H1 (cell line): ENCODE measurements around the gene GNB3. TPM values are rescaled to one million over a fixed set of nuclear protein-coding genes. Genes with fewer than 3 reads are reported as not detected.

Source experiments
- CTCF ChIA-PET: fragments of 300-600 bp; sonication (Branson Sonifier 250); formaldehyde crosslinking; loops from one replicate; lab custom pipeline; 2021; ENCODE audit not compliant: partially characterized antibody; lab: Charles Lee
- POLR2A ChIA-PET: fragments of 300-600 bp; sonication (Branson Sonifier 250); formaldehyde crosslinking; loops from one replicate; lab custom pipeline; 2021; ENCODE audit warnings: inconsistent platforms; ENCODE audit not compliant: partially characterized antibody; lab: Charles Lee
- DNase-seq, 2 experiments: peaks; one replicate each; pipeline versions ENCODE4 v3.0.0 to v3.0.0-alpha.2; 2010 to 2022; ENCODE audit warnings: low spot score in 2 of 2, low read depth in 1 of 2, mixed read lengths in 1 of 2
- FAIRE-seq: peaks from 2 replicates; lab custom pipeline; 2011; peaks lifted over from hg19 to GRCh38; lab: Jason Lieb, UNC
- H2AFZ ChIP-seq: 2 replicates; pipeline ENCODE4 v1.8.1; 2012; ENCODE audit warnings: low read length, inconsistent platforms
- H2AK5ac ChIP-seq: 2 replicates; pipeline ENCODE4 v1.6.1; 2013; ENCODE audit warnings: low read depth, low read length
- H2BK120ac ChIP-seq: replicated peaks from 2 replicates; pipeline ENCODE3; 2013; ENCODE audit warnings: low read depth, low read length, inconsistent platforms
- H2BK12ac ChIP-seq: 2 replicates; pipeline ENCODE4 v1.6.1; 2013; ENCODE audit warnings: low read depth, low read length
- H2BK15ac ChIP-seq: 2 replicates; pipeline ENCODE4 v1.6.1; 2013; ENCODE audit warnings: low read length
- H2BK20ac ChIP-seq: 2 replicates; pipeline ENCODE4 v1.6.1; 2013; ENCODE audit warnings: low read length
- H2BK5ac ChIP-seq: 2 replicates; pipeline ENCODE4 v1.6.1; 2013; ENCODE audit warnings: low read depth, low read length
- H3K14ac ChIP-seq: 2 replicates; pipeline ENCODE4 v1.6.1; 2013; ENCODE audit warnings: inconsistent platforms; ENCODE audit not compliant: insufficient read length
- H3K18ac ChIP-seq: 2 replicates; pipeline ENCODE4 v1.6.1; 2013; ENCODE audit warnings: low read length; ENCODE audit errors: extremely low read depth
- H3K23ac ChIP-seq: 2 replicates; pipeline ENCODE4 v1.6.1; 2013; ENCODE audit warnings: inconsistent platforms; ENCODE audit not compliant: insufficient read length
- H3K23me2 ChIP-seq: 2 replicates; pipeline ENCODE4 v1.6.1; 2013; ENCODE audit warnings: low read depth, low read length
- H3K27ac ChIP-seq: 2 replicates; pipeline ENCODE4 v1.6.1; 2011; ENCODE audit warnings: low read depth, low read length, inconsistent platforms
- H3K27me3 ChIP-seq, 4 experiments: replicated peaks in 1 of 4; 1 replicate in 1 of 4; 2 replicates in 3 of 4; pipeline versions ENCODE4 v1.6.1 to v1.8.1; 2011 to 2013; ENCODE audit warnings: low read length in 3 of 4, mild to moderate bottlenecking in 3 of 4, inconsistent platforms in 2 of 4, mixed read lengths in 2 of 4, moderate library complexity in 1 of 4; ENCODE audit not compliant: control insufficient read depth in 3 of 4, insufficient read depth in 3 of 4; ENCODE audit errors: extremely low read depth in 1 of 4
- H3K36me3 ChIP-seq, 4 experiments: 2 replicates each; pipeline versions ENCODE4 v1.6.1 to v1.8.1; 2011 to 2013; ENCODE audit warnings: mild to moderate bottlenecking in 4 of 4, low read length in 3 of 4, moderate library complexity in 2 of 4, control low read depth in 1 of 4, inconsistent platforms in 1 of 4; ENCODE audit not compliant: insufficient read depth in 4 of 4, control insufficient read depth in 2 of 4
- H3K4ac ChIP-seq: replicated peaks from 2 replicates; pipeline ENCODE3; 2013; ENCODE audit warnings: low read length, low read depth, mixed read lengths, inconsistent platforms; ENCODE audit not compliant: insufficient read length
- H3K4me1 ChIP-seq, 4 experiments: replicated peaks in 1 of 4; 1 replicate in 1 of 4; 2 replicates in 3 of 4; pipeline versions ENCODE4 v1.6.1 to v1.8.1; 2011 to 2013; ENCODE audit warnings: low read length in 3 of 4, inconsistent platforms in 2 of 4, mixed read lengths in 1 of 4; ENCODE audit not compliant: insufficient read depth in 4 of 4, control insufficient read depth in 3 of 4
- H3K4me2 ChIP-seq, 2 experiments: 2 replicates each; pipeline versions ENCODE4 v1.6.1 to v1.8.1; 2011 to 2013; ENCODE audit warnings: low read depth in 2 of 2, low read length in 2 of 2, control low read depth in 1 of 2, inconsistent platforms in 1 of 2, mild to moderate bottlenecking in 1 of 2; ENCODE audit not compliant: insufficient read depth in 1 of 2
- H3K4me3 ChIP-seq, 4 experiments: fragments of 200-600, 300-600 bp in 1 of 4; sonication (generic), shearing (Covaris generic), sonication (Bioruptor Twin) in 1 of 4; 2 replicates each; pipeline versions ENCODE4 v1.5.1 to v1.8.1; 2011 to 2016; ENCODE audit warnings: low read length in 4 of 4, low read depth in 3 of 4, control low read depth in 2 of 4, inconsistent platforms in 2 of 4, mild to moderate bottlenecking in 2 of 4, mixed read lengths in 1 of 4, moderate library complexity in 1 of 4; ENCODE audit not compliant: insufficient read depth in 2 of 4; ENCODE audit errors: extremely low read depth in 1 of 4
- H3K56ac ChIP-seq: replicated peaks from 2 replicates; pipeline ENCODE3; 2013; ENCODE audit warnings: low read depth, mild to moderate bottlenecking, mixed read lengths, low read length, inconsistent platforms; ENCODE audit not compliant: insufficient read length
- H3K79me1 ChIP-seq: 2 replicates; pipeline ENCODE4 v1.6.1; 2013; ENCODE audit warnings: low read depth, low read length, control low read depth
- H3K79me2 ChIP-seq, 2 experiments: 2 replicates each; pipeline versions ENCODE4 v1.6.1 to v1.8.1; 2012 to 2013; ENCODE audit warnings: low read length in 2 of 2, mild to moderate bottlenecking in 2 of 2, inconsistent platforms in 1 of 2; ENCODE audit not compliant: insufficient read depth in 2 of 2, control insufficient read depth in 1 of 2
- H3K9ac ChIP-seq, 4 experiments: replicated peaks in 1 of 4; 1 replicate in 1 of 4; 2 replicates in 3 of 4; pipeline versions ENCODE4 v1.6.1 to v1.8.1; 2011 to 2013; ENCODE audit warnings: low read depth in 3 of 4, low read length in 3 of 4, control low read depth in 2 of 4, mild to moderate bottlenecking in 2 of 4, moderate library complexity in 2 of 4, inconsistent platforms in 1 of 4; ENCODE audit errors: extremely low read depth in 1 of 4
- H3K9me3 ChIP-seq, 2 experiments: 2 replicates each; pipeline versions ENCODE4 v1.6.1 to v1.8.1; 2012 to 2013; ENCODE audit warnings: mild to moderate bottlenecking in 2 of 2, moderate library complexity in 2 of 2, control low read depth in 1 of 2, inconsistent platforms in 1 of 2, low read depth in 1 of 2, low read length in 1 of 2, mixed read lengths in 1 of 2; ENCODE audit not compliant: insufficient read depth in 2 of 2
- H4K20me1 ChIP-seq, 2 experiments: replicated peaks in 1 of 2; 2 replicates each; pipeline versions ENCODE3 to v1.8.1; 2011 to 2013; ENCODE audit warnings: inconsistent platforms in 2 of 2, low read length in 2 of 2, mild to moderate bottlenecking in 1 of 2; ENCODE audit not compliant: insufficient read depth in 2 of 2, control insufficient read depth in 1 of 2
- H4K5ac ChIP-seq: 2 replicates; pipeline ENCODE4 v1.6.1; 2013; ENCODE audit warnings: low read length, low read depth, mixed read lengths, inconsistent platforms; ENCODE audit not compliant: insufficient read length
- H4K8ac ChIP-seq: 2 replicates; pipeline ENCODE4 v1.8.0; 2013; ENCODE audit warnings: mild to moderate bottlenecking, moderate library complexity, low read length, inconsistent platforms; ENCODE audit not compliant: insufficient read depth; ENCODE audit errors: extremely low read depth
- H4K91ac ChIP-seq: replicated peaks from 2 replicates; pipeline ENCODE3; 2013; ENCODE audit warnings: low read length, mixed read lengths, inconsistent platforms; ENCODE audit not compliant: insufficient read length
- ASH2L ChIP-seq: fragments of 200-600, 300-600 bp; sonication (generic); IDR thresholded peaks from one replicate; pipeline ENCODE4 v1.7.1; 2017; ENCODE audit warnings: low read length
- ATF2 ChIP-seq: IDR thresholded peaks from 2 replicates; pipeline ENCODE4 v1.6.1; 2012; ENCODE audit warnings: low read length, inconsistent platforms
- CHD1 ChIP-seq: IDR thresholded peaks from 2 replicates; pipeline ENCODE4 v1.6.1; 2012; ENCODE audit warnings: low read depth, low read length, improper control_type of control experiment
- JUND ChIP-seq: IDR thresholded peaks from 2 replicates; pipeline ENCODE4 v1.6.1; 2011; ENCODE audit warnings: mild to moderate bottlenecking, improper control_type of control experiment, low read length
- POLR2A ChIP-seq, 2 experiments: IDR thresholded peaks; 1 replicate in 1 of 2; 2 replicates in 1 of 2; pipeline ENCODE4 v1.6.1; 2011; ENCODE audit warnings: low read depth in 2 of 2, low read length in 2 of 2, mild to moderate bottlenecking in 2 of 2; ENCODE audit errors: control extremely low read depth in 1 of 2
- POLR2AphosphoS5 ChIP-seq: IDR thresholded peaks from 2 replicates; pipeline ENCODE4 v1.6.1; 2011; ENCODE audit warnings: low read depth, low read length
- TAF1 ChIP-seq: IDR thresholded peaks from 2 replicates; pipeline ENCODE4 v1.6.1; 2011; ENCODE audit warnings: mild to moderate bottlenecking, low read depth, low read length
- TBP ChIP-seq: IDR thresholded peaks from 2 replicates; pipeline ENCODE4 v1.6.1; 2011; ENCODE audit warnings: low read depth, low read length, improper control_type of control experiment
- USF2 ChIP-seq: IDR thresholded peaks from 2 replicates; pipeline ENCODE4 v1.6.1; 2011; ENCODE audit warnings: low read length, improper control_type of control experiment
- WGBS, 2 experiments: shearing (Covaris generic) in 1 of 2; methylation state at CpG; one replicate each; pipeline versions ENCODE4 v1.1.6 to v1.1.7; 2013 to 2015; ENCODE audit warnings: low lambda C conversion rate in 2 of 2, mixed read lengths in 2 of 2, inconsistent platforms in 1 of 2, low coverage in 1 of 2, missing lambda C conversion rate in 1 of 2; ENCODE audit not compliant: insufficient replicate concordance in 2 of 2, insufficient coverage in 1 of 2, insufficient read length in 1 of 2; ENCODE audit errors: extremely low coverage in 1 of 2, missing lambda C conversion rate in 1 of 2; 5-methylcytosine and 5-hydroxymethylcytosine counted together
- polyA plus RNA-seq, 7 experiments: library from polyadenylated mRNA; depleted of rRNA in 3 of 7; stranded (reverse) in 5 of 7; unstranded in 2 of 7; fragments of >200 nt in 5 of 7; fragments of 200-250 nt in 2 of 7; gene quantifications; 1 replicate in 5 of 7; 2 replicates in 1 of 7; 4 replicates in 1 of 7; pipeline versions ENCODE4 v1.2.1 to v1.2.3, GENCODE V29; 2011 to 2013; ENCODE audit warnings: missing spikeins in 2 of 7, mixed read lengths in 2 of 7
- total RNA-seq: library from RNA; stranded (reverse); fragmentation: NEBNext Ultra II Directional; extraction: Animal tissue kit (Norgen Biotek cat#: 25700); gene quantifications from 2 replicates; pipeline ENCODE4 v1.2.1, GENCODE V29; 2021
- TF ChIP-seq, protein P1 (sequence below): IDR thresholded peaks from 2 replicates; pipeline ENCODE4 v1.6.1; 2012; ENCODE audit warnings: inconsistent platforms

Gene GNB3
- total and polyA plus RNA-seq, 2 of the 8 experiments (the other 6 are each of a cell fraction or from before 2014, with no cell fraction given): 9.9 TPM

- H2AK5ac ChIP-seq: 0 out of 2 replicates have a peak overlapping the region, but pooled peaks have one; percentile 1
- TF ChIP-seq USF2 (peak; percentile 74), ATF2 (no peak), CHD1 (no peak), ASH2L (no peak), JUND (no peak), TBP (0 out of 2 replicates have a peak, but pooled peaks have one; percentile 34), TAF1 (peak; percentile 66; the same call in 1 of the 2 replicates), POLR2A (IDR thresholded peaks at IDR 0.05; ENCODE audit: control extremely low read depth in 1 of 2, low read depth in 2 of 2, low read length in 2 of 2) (peak in 1 of 2 experiments; percentile 25; a peak in 2 of 3 replicates), POLR2AphosphoS5 (0 out of 2 replicates have a peak, but pooled peaks have one; percentile 47)
- TF ChIP-seq, protein P1, sequence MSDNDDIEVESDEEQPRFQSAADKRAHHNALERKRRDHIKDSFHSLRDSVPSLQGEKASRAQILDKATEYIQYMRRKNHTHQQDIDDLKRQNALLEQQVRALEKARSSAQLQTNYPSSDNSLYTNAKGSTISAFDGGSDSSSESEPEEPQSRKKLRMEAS: peak; percentile 85
Observed at GRCh38 chr12:6827437-6827911, 13.3 kb upstream of the GNB3 start.

More at GRCh38 chr12:6827437-6827911, 13.3 kb upstream of the GNB3 start:
- H3K18ac ChIP-seq: peak overlapping the region; percentile 76
- H3K56ac ChIP-seq: no peak overlapping the region
- H3K9ac ChIP-seq: no peak overlapping the region
- no peak overlapping the region for H2BK12ac ChIP-seq
- H4K91ac ChIP-seq: peak overlapping the region; percentile 69
- peak overlapping the region; percentile 66 to 77 for H3K4me2 ChIP-seq
- H3K27ac ChIP-seq: no peak overlapping the region
- H3K36me3 ChIP-seq: peaks cover 5 to 18% (median 17%) of the 10 kb centered on the region in 4 experiments; a peak in 5 of 8 replicates
- H2BK15ac ChIP-seq: 0 out of 2 replicates have a peak overlapping the region, but pooled peaks have one; percentile 48
- 9% methylated on average over 8 of the region's 8 CpGs; no CpG with 5 or more reads in 1 of the 2 experiments for WGBS, 2 experiments
- H3K4me3 ChIP-seq: peak overlapping the region; percentile 20 to 55 (median 38); a peak in 5 of 8 replicates
- ChIA-PET CTCF (interaction anchor here (0.5 to 23.7 kb wide), 11 partner anchors 8 to 465 kb away, joined by 3 to 532 read pairs (median 4); partner anchors contain the start of genes CD4, CDCA3, GNB3 and LAG3), POLR2A (interaction anchor here (0.8 to 27.1 kb wide), 13 partner anchors 8 to 213 kb away, joined by 3 to 388 read pairs (median 6); partner anchors contain the start of genes CDCA3, GNB3, MLF2 and PTMS)
- H3K9me3 ChIP-seq: no peaks in the 10 kb centered on the region
- H2AFZ ChIP-seq: no peak overlapping the region
- peaks cover 0 to 9% (median 6%) of the 10 kb centered on the region in 4 experiments; a peak in 5 of 7 replicates for H3K27me3 ChIP-seq
- no peak overlapping the region for H2BK120ac ChIP-seq
- H4K20me1 ChIP-seq: peaks cover 0 to 7% of the 10 kb centered on the region in 2 experiments
- no peak overlapping the region for H2BK20ac ChIP-seq
- peaks cover 4% of the 10 kb centered on the region for H3K79me1 ChIP-seq
- peaks cover 4 to 31% (median 21%) of the 10 kb centered on the region in 4 experiments for H3K4me1 ChIP-seq
- peak in 1 of 2 experiments; percentile 91 for DNase-seq
- peak overlapping the region; percentile 63; the same call in 1 of the 2 replicates for H4K8ac ChIP-seq
- H3K4ac ChIP-seq: no peak overlapping the region
- H3K23ac ChIP-seq: no peak overlapping the region
- FAIRE-seq: peak; percentile 96
- H3K14ac ChIP-seq: no peak overlapping the region
- peak overlapping the region; percentile 60; the same call in 1 of the 2 replicates for H2BK5ac ChIP-seq
- H4K5ac ChIP-seq: no peak overlapping the region
- H3K79me2 ChIP-seq: peaks cover 0 to 9% of the 10 kb centered on the region in 2 experiments; a peak in 1 of 4 replicates
- H3K23me2 ChIP-seq: peaks cover 17% of the 10 kb centered on the region
